B cell (primary cell): ENCODE results near the gene EGF. TPM values are rescaled to one million over a fixed set of nuclear protein-coding genes. Genes with fewer than 3 reads are reported as not detected.

Source experiments
- ATAC-seq: fragments of 200-7000 bp; cut with Tn5 transposase; one replicate; pipeline ENCODE4 v1.10.0; 2021; ENCODE audit warnings: low read depth, mild to moderate bottlenecking, moderate number of reproducible peaks, moderate library complexity
- CTCF ChIA-PET: fragments of 350-600 bp; sonication (Branson Sonifier 250); formaldehyde crosslinking; loops from one replicate; lab custom pipeline; 2021; ENCODE audit warnings: antibody characterized with exemption, inconsistent platforms; lab: Charles Lee
- POLR2A ChIA-PET: fragments of 350-600 bp; sonication (Branson Sonifier 250); formaldehyde crosslinking; loops from one replicate; lab custom pipeline; 2021; ENCODE audit warnings: antibody characterized with exemption; lab: Charles Lee
- DNase-seq: peaks from one replicate; pipeline ENCODE4 v3.0.0; 2013
- H2AFZ ChIP-seq: 2 replicates; pipeline ENCODE4 v1.6.1; 2012; ENCODE audit warnings: mild to moderate bottlenecking, low read depth, low read length; ENCODE audit not compliant: insufficient read depth, poor library complexity, severe bottlenecking
- H3K27ac ChIP-seq, 2 donors: 1 replicate in 1 of 2; 2 replicates in 1 of 2; pipeline ENCODE4 v1.5.1; 2012 to 2013; ENCODE audit warnings: low read length in 2 of 2, mild to moderate bottlenecking in 2 of 2, moderate library complexity in 1 of 2
- H3K27me3 ChIP-seq, 4 experiments: fragments of 200-600 bp in 1 of 4; sonication (generic) in 1 of 4; replicated peaks in 1 of 4; 1 replicate in 2 of 4; 2 replicates in 2 of 4; pipeline versions ENCODE4 v1.6.1 to v1.7.0; 2013 to 2016; ENCODE audit warnings: low read length in 3 of 4, mild to moderate bottlenecking in 2 of 4, mixed read lengths in 1 of 4, moderate library complexity in 1 of 4; ENCODE audit not compliant: insufficient read depth in 4 of 4, control insufficient read depth in 3 of 4; ENCODE audit errors: control extremely low read depth in 1 of 4
- H3K36me3 ChIP-seq, 2 experiments: replicated peaks in 1 of 2; 1 replicate in 1 of 2; 2 replicates in 1 of 2; pipeline versions ENCODE4 v1.6.1 to v1.7.1; 2013; ENCODE audit warnings: low read length in 1 of 2; ENCODE audit not compliant: insufficient read depth in 2 of 2, control insufficient read depth in 1 of 2; ENCODE audit errors: control extremely low read depth in 1 of 2, extremely low read depth in 1 of 2
- H3K4me1 ChIP-seq, 2 donors: fragments of 200-600 bp in 1 of 2; sonication (generic) in 1 of 2; 1 replicate in 1 of 2; 2 replicates in 1 of 2; pipeline versions ENCODE4 v1.5.1 to v1.6.1; 2013 to 2017; ENCODE audit warnings: low read length in 2 of 2; ENCODE audit not compliant: control insufficient read depth in 2 of 2, insufficient read depth in 2 of 2
- H3K4me2 ChIP-seq: replicated peaks from 2 replicates; pipeline ENCODE3; 2012; ENCODE audit warnings: mild to moderate bottlenecking, low read depth, low read length; ENCODE audit not compliant: poor library complexity, severe bottlenecking
- H3K4me3 ChIP-seq, 5 experiments: fragments of 200-600 bp in 1 of 5; sonication (generic) in 1 of 5; 1 replicate in 3 of 5; 2 replicates in 2 of 5; pipeline versions ENCODE4 v1.5.1 to v1.7.0; 2011 to 2016; ENCODE audit warnings: low read length in 4 of 5, mild to moderate bottlenecking in 4 of 5, low read depth in 2 of 5, control low read depth in 1 of 5, moderate library complexity in 1 of 5; ENCODE audit not compliant: insufficient read depth in 1 of 5; ENCODE audit errors: control extremely low read depth in 1 of 5, extremely low read depth in 1 of 5
- H3K79me2 ChIP-seq: fragments of 200-600 bp; sonication (generic); one replicate; pipeline ENCODE4 v1.6.0; 2016; ENCODE audit warnings: low read length; ENCODE audit not compliant: control insufficient read depth, insufficient read depth
- H3K9ac ChIP-seq: fragments of 200-600 bp; sonication (generic); 2 replicates; pipeline ENCODE4 v1.6.1; 2017; ENCODE audit warnings: mild to moderate bottlenecking, low read length, moderate library complexity
- H3K9me3 ChIP-seq, 3 donors: one replicate each; pipeline versions ENCODE4 v1.6.1 to v1.7.1; 2013; ENCODE audit warnings: low read length in 2 of 3; ENCODE audit not compliant: control insufficient read depth in 2 of 3, insufficient read depth in 1 of 3; ENCODE audit errors: control extremely low read depth in 1 of 3
- H4K20me1 ChIP-seq: 2 replicates; pipeline ENCODE4 v1.6.0; 2012; ENCODE audit warnings: mild to moderate bottlenecking, low read length; ENCODE audit not compliant: insufficient read depth, control insufficient read depth, poor library complexity, severe bottlenecking
- H3K27ac Mint-ChIP-seq: one replicate; pipeline ENCODE4 v1.8.0; 2021; ENCODE audit warnings: mixed read lengths
- H3K27me3 Mint-ChIP-seq: one replicate; pipeline ENCODE4 v1.8.0; 2021; ENCODE audit warnings: mixed read lengths
- H3K4me1 Mint-ChIP-seq: one replicate; pipeline ENCODE4 v1.8.0; 2021; ENCODE audit warnings: mixed read lengths
- H3K4me3 Mint-ChIP-seq: one replicate; pipeline ENCODE4 v1.8.0; 2021; ENCODE audit warnings: mixed read lengths
- H3K9me3 Mint-ChIP-seq: one replicate; pipeline ENCODE4 v1.8.0; 2022; ENCODE audit warnings: mixed read lengths; ENCODE audit not compliant: insufficient read depth
- EZH2 ChIP-seq: IDR thresholded peaks from 2 replicates; pipeline ENCODE4 v1.6.1; 2012; ENCODE audit warnings: borderline replicate concordance, low read depth, mild to moderate bottlenecking, moderate library complexity, low read length; ENCODE audit not compliant: insufficient read depth, poor library complexity, severe bottlenecking
- WGBS: methylation state at CpG from one replicate; pipeline ENCODE4 v1.1.5; 2013; ENCODE audit warnings: missing lambda C conversion rate; ENCODE audit not compliant: insufficient coverage; 5-methylcytosine and 5-hydroxymethylcytosine counted together
- intact Hi-C: fragments of 100-400 bp; cut with micrococcal nuclease; formaldehyde crosslinking; loops from one replicate; pipeline ENCODE4 v1.10.0; 2022
- polyA minus RNA-seq: library from RNA; depleted of rRNA, polyadenylated mRNA; stranded (reverse); fragments of >200 nt; gene quantifications from 2 replicates; pipeline ENCODE4 v1.2.3, GENCODE V29; 2012
- polyA plus RNA-seq: library from polyadenylated mRNA; depleted of rRNA; stranded (reverse); fragments of >200 nt; gene quantifications from 2 replicates; pipeline ENCODE4 v1.2.3, GENCODE V29; 2012
- total RNA-seq, 2 donors: library from RNA; stranded (reverse); fragments of 120-200 nt in 1 of 2; gene quantifications; 1 replicate in 1 of 2; 2 replicates in 1 of 2; pipeline versions ENCODE4 v1.2.3 to v1.2.4, GENCODE V29; 2013 to 2022
- TF ChIP-seq, protein P1 (sequence below): fragments of 200-600 bp; IDR thresholded peaks from one replicate; pipeline ENCODE4 v1.8.0; 2022; ENCODE audit warnings: antibody characterized with exemption, mild to moderate bottlenecking

Gene EGF
- total RNA-seq: not detected in 2 replicates
- total RNA-seq (2013): 2.1 TPM
- polyA plus RNA-seq: not detected in 2 replicates
- polyA minus RNA-seq: 0.43 TPM in 1 of 2 replicates, not detected in the other

DNA sequence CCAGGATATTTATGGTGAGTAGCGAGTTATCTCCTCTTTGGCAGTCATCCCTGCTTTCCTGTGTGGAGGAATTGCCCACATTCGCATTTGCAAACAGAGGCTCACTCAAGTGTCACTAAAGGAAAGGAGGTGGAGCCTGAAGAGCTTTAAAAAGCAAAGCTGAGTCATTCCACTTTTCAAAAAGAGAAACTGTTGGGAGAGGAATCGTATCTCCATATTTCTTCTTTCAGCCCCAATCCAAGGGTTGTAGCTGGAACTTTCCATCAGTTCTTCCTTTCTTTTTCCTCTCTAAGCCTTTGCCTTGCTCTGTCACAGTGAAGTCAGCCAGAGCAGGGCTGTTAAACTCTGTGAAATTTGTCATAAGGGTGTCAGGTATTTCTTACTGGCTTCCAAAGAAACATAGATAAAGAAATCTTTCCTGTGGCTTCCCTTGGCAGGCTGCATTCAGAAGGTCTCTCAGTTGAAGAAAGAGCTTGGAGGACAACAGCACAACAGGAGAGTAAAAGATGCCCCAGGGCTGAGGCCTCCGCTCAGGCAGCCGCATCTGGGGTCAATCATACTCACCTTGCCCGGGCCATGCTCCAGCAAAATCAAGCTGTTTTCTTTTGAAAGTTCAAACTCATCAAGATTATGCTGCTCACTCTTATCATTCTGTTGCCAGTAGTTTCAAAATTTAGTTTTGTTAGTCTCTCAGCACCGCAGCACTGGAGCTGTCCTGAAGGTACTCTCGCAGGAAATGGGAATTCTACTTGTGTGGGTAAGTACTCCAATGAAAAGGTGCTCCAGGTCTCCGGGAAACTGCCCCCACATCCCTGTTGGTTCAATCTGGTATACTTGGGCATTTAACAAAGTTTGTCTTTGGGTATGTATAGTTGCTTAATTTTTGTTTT is at the start of gene EGF:
Gene EGF (plus strand): TSS at position 178 of the 890 bp plus-strand sequence. CDS start 453 bp downstream, at position 631.
- intact Hi-C loops: no loop called here
- no peak within 1 kb of the TSS for H3K4me2 ChIP-seq

DNA sequence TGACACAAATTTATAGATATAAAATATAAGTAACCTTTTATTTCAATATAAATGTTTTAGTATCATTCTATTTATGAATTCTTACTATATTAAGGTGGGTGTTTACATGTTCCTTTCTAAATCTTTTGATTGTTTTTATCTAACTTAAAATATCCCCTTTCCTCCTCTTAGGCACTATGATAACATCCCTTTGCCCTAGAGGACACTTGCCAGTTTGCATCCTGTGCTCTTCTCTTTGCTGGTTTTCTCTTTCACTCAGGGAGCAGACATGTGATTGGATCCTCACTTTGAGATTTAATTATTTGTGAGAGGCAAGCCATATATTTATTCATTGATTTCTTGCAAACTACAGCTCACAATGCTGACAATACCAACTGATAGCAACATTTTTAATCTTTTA is 48.5 kb upstream of the EGF start:
- peaks cover 9% of the 10 kb centered on the region for H3K9me3 Mint-ChIP-seq
- no peak for TF ChIP-seq EZH2
- TF ChIP-seq, protein P1, sequence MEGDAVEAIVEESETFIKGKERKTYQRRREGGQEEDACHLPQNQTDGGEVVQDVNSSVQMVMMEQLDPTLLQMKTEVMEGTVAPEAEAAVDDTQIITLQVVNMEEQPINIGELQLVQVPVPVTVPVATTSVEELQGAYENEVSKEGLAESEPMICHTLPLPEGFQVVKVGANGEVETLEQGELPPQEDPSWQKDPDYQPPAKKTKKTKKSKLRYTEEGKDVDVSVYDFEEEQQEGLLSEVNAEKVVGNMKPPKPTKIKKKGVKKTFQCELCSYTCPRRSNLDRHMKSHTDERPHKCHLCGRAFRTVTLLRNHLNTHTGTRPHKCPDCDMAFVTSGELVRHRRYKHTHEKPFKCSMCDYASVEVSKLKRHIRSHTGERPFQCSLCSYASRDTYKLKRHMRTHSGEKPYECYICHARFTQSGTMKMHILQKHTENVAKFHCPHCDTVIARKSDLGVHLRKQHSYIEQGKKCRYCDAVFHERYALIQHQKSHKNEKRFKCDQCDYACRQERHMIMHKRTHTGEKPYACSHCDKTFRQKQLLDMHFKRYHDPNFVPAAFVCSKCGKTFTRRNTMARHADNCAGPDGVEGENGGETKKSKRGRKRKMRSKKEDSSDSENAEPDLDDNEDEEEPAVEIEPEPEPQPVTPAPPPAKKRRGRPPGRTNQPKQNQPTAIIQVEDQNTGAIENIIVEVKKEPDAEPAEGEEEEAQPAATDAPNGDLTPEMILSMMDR: no peak
- H3K9me3 ChIP-seq: peaks cover 0 to 6% (median 4%) of the 10 kb centered on the region in 3 donors
- H3K9ac ChIP-seq: no peak overlapping the region
- H3K4me1 Mint-ChIP-seq: no peaks in the 10 kb centered on the region
- no peak overlapping the region for H3K27ac Mint-ChIP-seq
- POLR2A ChIA-PET: no interaction called here
- H3K4me1 ChIP-seq: no peaks in the 10 kb centered on the region
- H3K27me3 Mint-ChIP-seq: no peaks in the 10 kb centered on the region
- no peak overlapping the region for H2AFZ ChIP-seq
- intact Hi-C loops: no loop called here
- no peaks in the 10 kb centered on the region for H3K79me2 ChIP-seq
- H4K20me1 ChIP-seq: no peaks in the 10 kb centered on the region
- ATAC-seq (no peak), DNase-seq (no peak)
- no peak overlapping the region for H3K4me3 Mint-ChIP-seq
- no peak overlapping the region for H3K27ac ChIP-seq
- CTCF ChIA-PET: no interaction called here
- H3K36me3 ChIP-seq: no peaks in the 10 kb centered on the region
- H3K4me2 ChIP-seq: no peak overlapping the region
- no peaks in the 10 kb centered on the region for H3K27me3 ChIP-seq
- H3K4me3 ChIP-seq: no peak overlapping the region

More for the DNA sequence above, at the start of gene EGF:
- Mint-ChIP-seq H3K27ac (no peak within 1 kb of the TSS), H3K9me3 (no peaks in the 10 kb centered on the region), H3K4me3 (no peak within 1 kb of the TSS), H3K27me3 (peaks cover 29% of the 10 kb centered on the region), H3K4me1 (no peaks in the 10 kb centered on the region)
- ATAC-seq: no peak
- WGBS: 77% methylated on average over 6 of the region's 9 CpGs
- ChIA-PET CTCF (interaction anchor here (1.1 kb wide), 1 partner anchor 12 kb away, joined by 3 read pairs; no protein-coding TSS in a partner anchor), POLR2A (no interaction called here)
- no peak for TF ChIP-seq EZH2
- TF ChIP-seq, protein P1: no peak
- Histone ChIP-seq H3K9me3 (no peaks in the 10 kb centered on the region), H3K27ac (no peak within 1 kb of the TSS), H4K20me1 (no peaks in the 10 kb centered on the region), H3K4me1 (no peaks in the 10 kb centered on the region), H3K36me3 (no peaks in the 10 kb centered on the region), H3K79me2 (no peaks in the 10 kb centered on the region), H3K27me3 (peaks cover 0 to 5% (median 2%) of the 10 kb centered on the region in 4 experiments), H2AFZ (no peak within 1 kb of the TSS), H3K9ac (no peak within 1 kb of the TSS), H3K4me3 (no peak within 1 kb of the TSS)
- DNase-seq: no peak
